CD4-positive, alpha-beta T cell treated with Interferon gamma for 1 hour (primary cell): Measurements from ENCODE around the gene CNTLN.
"Not testable (repeated sequence)": the region's sequence is repeated elsewhere in the genome, so short reads cannot be mapped to it uniquely, and the experiment has no call there.

ENCODE experiments used
- DNase-seq: peaks from one replicate; pipeline ENCODE4 v3.0.0-alpha.2; 2020

The CNTLN gene

DNA sequence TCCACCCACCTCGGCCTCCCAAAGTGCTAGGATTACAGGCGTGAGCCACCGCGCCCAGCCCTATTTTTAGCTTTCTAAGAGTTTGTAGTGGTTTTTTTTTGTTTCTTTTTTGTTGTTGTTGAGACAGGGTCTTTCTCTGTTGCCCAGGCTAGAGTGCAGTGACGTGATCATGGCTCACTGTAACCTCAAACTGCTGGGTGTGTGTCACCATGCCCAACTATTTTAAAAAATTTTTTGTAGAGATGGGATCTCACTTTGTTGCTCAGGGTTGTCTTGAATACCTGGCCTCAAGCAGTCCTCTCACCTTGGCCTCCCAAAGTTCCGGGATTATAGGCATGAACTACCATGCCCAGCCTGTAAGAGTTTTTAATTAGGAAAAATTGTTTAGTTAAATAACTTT is 298.7 kb downstream of the CNTLN start:
- DNase-seq: no peak

DNA sequence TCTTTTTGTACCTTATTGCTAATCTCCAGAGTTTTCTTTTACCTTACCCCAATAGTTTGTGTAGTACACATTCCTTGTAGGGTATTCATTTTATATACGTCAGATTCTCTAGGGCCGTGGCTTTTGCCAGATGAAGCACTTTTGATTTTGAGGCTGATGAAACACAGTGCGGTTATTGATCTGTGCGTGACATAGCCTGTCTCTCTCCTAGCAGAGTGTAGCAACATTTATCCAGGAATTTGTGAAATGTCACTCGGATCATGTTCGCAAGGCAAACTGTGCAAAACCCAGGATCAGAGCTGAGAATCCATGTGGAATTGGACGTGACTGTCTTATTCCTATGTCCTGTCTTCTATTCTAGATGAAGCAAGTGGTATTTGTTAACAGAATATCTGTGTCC is 302.0 kb downstream of the CNTLN start:
- DNase-seq: no peak

DNA sequence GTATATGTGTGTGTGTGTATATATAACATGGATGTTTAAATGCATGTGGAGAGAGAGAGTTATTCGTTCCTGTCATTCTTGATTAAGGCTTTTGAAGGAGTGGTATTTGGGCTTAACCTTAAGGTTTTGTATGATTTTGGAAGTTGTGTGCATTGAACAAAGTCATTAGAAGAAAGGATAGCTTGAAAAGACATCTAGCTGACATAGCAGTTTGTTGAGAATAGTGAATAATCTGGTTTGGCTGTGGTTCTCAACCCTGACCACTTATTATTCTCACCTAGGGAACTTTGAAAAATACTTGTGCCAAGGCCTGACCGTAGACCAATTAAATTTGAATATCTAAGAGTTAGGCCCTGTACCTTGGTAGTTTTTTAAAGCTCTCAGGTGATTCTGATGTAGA is 303.0 kb downstream of the CNTLN start:
- no peak for DNase-seq

DNA sequence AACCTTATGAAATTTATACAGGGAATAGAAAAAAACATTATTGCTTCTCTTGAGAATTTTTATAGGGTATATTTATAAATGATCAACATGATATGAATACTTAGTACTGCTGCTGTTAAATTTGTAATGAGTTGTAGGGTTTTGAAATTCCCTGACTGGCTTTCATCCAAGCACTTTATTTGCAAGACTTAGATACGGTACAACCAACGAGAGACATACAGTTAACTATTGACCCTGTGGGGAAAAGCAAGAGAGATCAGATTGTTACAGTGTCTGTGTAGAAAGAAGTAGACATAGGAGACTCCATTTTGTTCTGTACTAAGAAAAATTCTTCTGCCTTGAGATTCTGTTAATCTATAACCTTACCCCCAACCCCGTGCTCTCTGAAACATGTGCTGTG is 310.3 kb downstream of the CNTLN start:
- DNase-seq: not testable (repeated sequence)

DNA sequence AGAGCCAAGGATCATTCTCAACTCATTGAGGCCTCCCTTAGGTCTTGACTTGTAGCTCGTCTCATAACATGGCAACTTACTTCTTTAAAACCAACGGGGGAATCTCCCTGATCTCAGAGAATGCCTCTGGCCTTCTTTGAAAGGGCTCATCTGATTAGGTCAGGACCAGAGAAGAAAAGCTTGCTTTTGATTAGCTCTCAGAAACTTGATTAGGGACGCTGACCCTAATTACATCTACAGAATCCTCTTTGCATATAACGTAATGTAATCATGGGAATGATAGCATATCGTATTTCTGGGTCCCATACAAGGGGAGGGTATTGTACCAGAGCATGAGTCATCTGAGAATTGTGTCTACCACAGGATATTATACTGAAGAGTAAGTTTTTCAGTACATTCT is 318.9 kb downstream of the CNTLN start:
- DNase-seq: no peak

- no peak for DNase-seq
Measured at GRCh38 chr9:17462869-17463464, 328.1 kb downstream of the CNTLN start.

GRCh38 chr9:17470036-17470813 is 335.4 kb downstream of the CNTLN start:
- no peak for DNase-seq

GRCh38 chr9:17472126-17472525 is 337.3 kb downstream of the CNTLN start:
- no peak for DNase-seq

DNA sequence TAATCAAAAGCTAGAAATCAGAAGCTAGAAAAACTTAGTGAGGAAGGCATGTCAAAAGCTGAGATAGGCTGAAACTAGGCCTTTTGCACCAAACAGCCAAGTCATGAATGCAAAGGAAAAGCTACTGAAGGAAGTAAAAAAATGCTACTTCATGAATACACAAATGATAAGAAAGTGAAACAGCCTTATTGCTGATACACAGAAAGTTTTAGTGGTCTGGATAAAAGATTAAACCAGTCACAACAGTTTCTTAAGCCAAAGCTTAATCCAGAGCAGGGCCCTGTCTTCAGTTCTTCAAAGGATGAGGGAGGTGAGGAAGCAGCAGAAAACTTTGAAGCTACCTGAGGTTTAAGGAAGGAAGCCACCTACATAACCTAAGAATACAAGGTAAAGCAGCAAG is 341.6 kb downstream of the CNTLN start:
- no peak for DNase-seq

- DNase-seq: no peak
Measured at GRCh38 chr9:17477816-17478215, 343.0 kb downstream of the CNTLN start.

GRCh38 chr9:17480966-17481365 is 346.1 kb downstream of the CNTLN start:
- no peak for DNase-seq

GRCh38 chr9:17481565-17481964 is 346.7 kb downstream of the CNTLN start:
- DNase-seq: no peak

GRCh38 chr9:17484906-17485305 is 350.1 kb downstream of the CNTLN start:
- DNase-seq: no peak

- DNase-seq: no peak
Measured at GRCh38 chr9:17486396-17486795, 351.6 kb downstream of the CNTLN start.

DNA sequence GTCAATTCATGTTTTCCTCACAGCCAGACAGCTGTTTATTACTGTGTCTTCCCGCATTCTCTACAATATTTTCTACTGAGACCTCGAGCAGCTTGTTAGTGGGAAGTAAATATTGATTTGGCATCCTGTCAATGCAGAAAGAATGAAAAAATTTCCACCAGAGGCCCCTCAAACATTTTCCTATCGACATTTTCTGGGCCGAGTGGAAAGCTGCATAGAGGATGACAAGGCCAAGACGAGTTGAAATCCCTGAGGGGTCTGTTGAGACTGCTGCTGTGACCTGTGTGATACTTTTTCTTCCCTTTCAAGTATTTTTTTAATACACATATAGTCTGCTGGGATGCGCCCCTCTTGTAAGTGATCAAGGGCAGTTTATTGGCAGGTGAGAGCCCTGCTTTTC is 352.6 kb downstream of the CNTLN start:
- DNase-seq: no peak

DNA sequence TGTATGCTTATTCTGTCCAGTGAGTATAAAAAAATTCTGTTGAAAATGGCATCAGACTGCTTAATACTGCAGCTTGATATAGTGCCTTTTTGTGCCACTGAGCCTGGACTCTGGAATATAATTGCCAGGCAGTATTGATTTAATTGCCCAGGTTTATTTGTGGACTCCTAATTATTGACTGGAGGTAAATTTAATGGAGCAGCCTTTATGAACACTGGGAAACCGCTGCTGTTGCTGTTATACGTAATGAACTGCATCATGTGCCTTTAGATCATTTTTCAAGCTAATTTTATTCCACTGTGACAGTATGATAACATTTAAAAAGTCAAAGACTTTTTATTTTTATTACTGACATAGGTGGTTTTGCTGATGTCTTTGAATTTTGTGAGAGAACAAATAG is 353.8 kb downstream of the CNTLN start:
- DNase-seq: no peak

DNA sequence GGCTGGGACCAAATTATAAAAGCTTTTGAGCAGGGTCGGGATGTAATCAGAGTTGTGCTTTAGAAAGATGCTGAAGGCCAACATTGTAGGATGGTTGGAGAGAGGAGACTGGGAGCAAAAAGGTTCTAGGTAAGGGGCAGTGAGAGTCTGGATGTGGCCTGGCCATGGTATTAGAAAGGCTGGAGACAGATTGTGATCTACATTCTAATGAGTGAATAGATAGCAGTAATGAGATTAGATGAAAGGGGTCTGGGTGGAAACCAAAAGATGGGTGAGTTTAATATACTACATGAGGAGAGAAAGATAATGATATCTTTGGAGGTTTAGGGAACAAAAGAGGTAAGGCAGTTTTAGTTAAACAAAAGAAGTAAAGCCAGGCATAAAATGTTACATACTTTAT is 355.3 kb downstream of the CNTLN start:
- no peak for DNase-seq

- DNase-seq: no peak
Measured at GRCh38 chr9:17491780-17492179, 356.9 kb downstream of the CNTLN start.

DNA sequence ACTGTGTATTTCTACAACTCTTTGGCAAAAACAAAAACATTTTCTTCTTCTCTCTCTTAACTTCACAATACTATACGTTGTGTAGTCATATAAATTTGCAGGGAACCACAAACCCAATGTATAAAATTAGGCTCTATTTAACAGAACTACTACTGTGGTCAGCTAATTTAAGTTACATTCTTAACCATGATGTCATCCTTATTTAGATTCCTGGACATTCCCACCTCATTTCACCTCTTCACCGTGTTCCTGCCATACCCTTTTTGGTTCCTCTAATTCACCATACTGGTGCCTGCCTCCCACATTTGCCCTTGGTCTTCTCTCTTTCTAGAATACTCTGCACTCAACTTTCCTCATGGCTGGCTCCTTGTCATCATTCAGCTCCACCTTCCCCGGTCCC is 368.4 kb downstream of the CNTLN start:
- no peak for DNase-seq

DNA sequence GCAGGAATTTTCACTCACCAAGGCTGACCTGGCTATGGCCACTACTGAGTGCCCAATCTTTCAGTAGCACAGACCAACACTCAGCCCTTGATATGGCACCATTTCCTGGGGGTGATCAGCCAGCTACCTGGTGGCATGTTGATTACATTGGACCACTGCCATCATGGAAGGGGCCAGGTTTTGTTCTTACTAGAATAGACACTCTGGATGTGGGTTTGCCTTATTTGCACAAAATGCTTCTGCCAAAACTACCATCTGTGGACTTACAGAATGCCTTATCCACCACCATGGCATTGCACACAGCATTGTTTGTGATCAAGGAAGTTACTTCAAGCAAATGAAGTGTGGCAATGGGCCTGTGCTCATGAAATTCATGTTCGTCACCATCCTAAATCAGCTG is 374.3 kb downstream of the CNTLN start:
- DNase-seq: no peak

GRCh38 chr9:17509701-17510100 is 374.9 kb downstream of the CNTLN start:
- no peak for DNase-seq

GRCh38 chr9:17519761-17520160 is 384.9 kb downstream of the CNTLN start:
- DNase-seq: no peak

GRCh38 chr9:17520268-17521064 is 385.6 kb downstream of the CNTLN start:
- no peak for DNase-seq
